CD8-positive, alpha-beta memory T cell (primary cell): ENCODE results near the gene MRPL14. TPM values are rescaled to one million over a fixed set of nuclear protein-coding genes. Genes with fewer than 3 reads are reported as not detected.

ENCODE experiments used
- CTCF ChIA-PET: fragments of 350-600 bp; sonication (Branson Sonifier 250); formaldehyde crosslinking; loops from one replicate; lab custom pipeline; 2021; ENCODE audit warnings: antibody characterized with exemption; lab: Charles Lee
- POLR2A ChIA-PET: fragments of 350-600 bp; sonication (Branson Sonifier 250); formaldehyde crosslinking; loops from one replicate; lab custom pipeline; 2021; ENCODE audit warnings: antibody characterized with exemption; lab: Charles Lee
- DNase-seq, 5 donors: peaks; one replicate each; pipeline versions ENCODE4 v3.0.0 to v3.0.0-alpha.2; 2020 to 2022; ENCODE audit warnings: mixed read lengths in 1 of 5
- H3K27ac ChIP-seq: one replicate; pipeline ENCODE4 v1.7.0; 2013; ENCODE audit warnings: low read depth, mild to moderate bottlenecking, low read length, moderate library complexity
- H3K27me3 ChIP-seq: 2 replicates; pipeline ENCODE4 v1.7.0; 2013; ENCODE audit warnings: low read length, mild to moderate bottlenecking; ENCODE audit not compliant: insufficient read depth, poor library complexity, severe bottlenecking
- H3K36me3 ChIP-seq: 2 replicates; pipeline ENCODE4 v1.7.0; 2013; ENCODE audit warnings: mild to moderate bottlenecking, low read length, moderate library complexity; ENCODE audit not compliant: insufficient read depth
- H3K4me1 ChIP-seq: 2 replicates; pipeline ENCODE4 v1.7.0; 2013; ENCODE audit warnings: mild to moderate bottlenecking, low read length, moderate library complexity; ENCODE audit not compliant: insufficient read depth
- H3K4me3 ChIP-seq: 2 replicates; pipeline ENCODE4 v1.7.0; 2013; ENCODE audit warnings: mild to moderate bottlenecking, low read length
- H3K9me3 ChIP-seq: 2 replicates; pipeline ENCODE4 v1.7.0; 2013; ENCODE audit warnings: mild to moderate bottlenecking, low read length
- H3K27ac Mint-ChIP-seq, 8 donors: one replicate each; pipeline ENCODE4 v1.8.0; 2020 to 2021; ENCODE audit warnings: mixed read lengths in 8 of 8, mild to moderate bottlenecking in 6 of 8, inconsistent platforms in 3 of 8, moderate library complexity in 3 of 8
- H3K27me3 Mint-ChIP-seq, 2 donors: one replicate each; pipeline ENCODE4 v1.8.0; 2020 to 2021; ENCODE audit warnings: mixed read lengths in 2 of 2, mild to moderate bottlenecking in 1 of 2, moderate library complexity in 1 of 2
- H3K36me3 Mint-ChIP-seq, 3 donors: one replicate each; pipeline ENCODE4 v1.8.0; 2020 to 2021; ENCODE audit warnings: mixed read lengths in 3 of 3, inconsistent platforms in 1 of 3, mild to moderate bottlenecking in 1 of 3
- H3K4me1 Mint-ChIP-seq, 3 donors: one replicate each; pipeline ENCODE4 v1.8.0; 2020 to 2021; ENCODE audit warnings: mixed read lengths in 3 of 3, inconsistent platforms in 1 of 3, mild to moderate bottlenecking in 1 of 3
- H3K4me3 Mint-ChIP-seq, 7 donors: one replicate each; pipeline ENCODE4 v1.8.0; 2020 to 2021; ENCODE audit warnings: mixed read lengths in 7 of 7, mild to moderate bottlenecking in 6 of 7, moderate library complexity in 4 of 7, inconsistent platforms in 2 of 7
- H3K9me3 Mint-ChIP-seq, 5 donors: one replicate each; pipeline ENCODE4 v1.8.0; 2020 to 2022; ENCODE audit warnings: mixed read lengths in 5 of 5, mild to moderate bottlenecking in 3 of 5, moderate library complexity in 2 of 5, inconsistent platforms in 1 of 5
- polyA plus RNA-seq: library from polyadenylated mRNA; unstranded; fragments of 300-500 nt; fragmentation: Illumina TruSeq; gene quantifications from one replicate; pipeline ENCODE4 v1.2.3, GENCODE V29; 2021
- total RNA-seq, 2 experiments: library from RNA; stranded (reverse); gene quantifications; one replicate each; pipeline ENCODE4 v1.2.3, GENCODE V29; 2021

MRPL14 gene
- total and polyA plus RNA-seq, 3 experiments from 2014 or later: 48.5 to 108 (median 48.7) TPM

GRCh38 chr6:44074813-44075646 is 52.2 kb downstream of the MRPL14 start:
- peak overlapping the region in 5 of 7 donors; percentile 14 to 87 (median 86) for H3K4me3 Mint-ChIP-seq
- H3K36me3 ChIP-seq: no peaks in the 10 kb centered on the region
- no peak overlapping the region for H3K4me3 ChIP-seq
- H3K4me1 ChIP-seq: peaks cover 17% of the 10 kb centered on the region
- no peaks in the 10 kb centered on the region for H3K9me3 ChIP-seq
- no peaks in the 10 kb centered on the region for H3K27me3 ChIP-seq
- H3K4me1 Mint-ChIP-seq: peaks cover 17 to 22% (median 18%) of the 10 kb centered on the region in 3 donors
- H3K27me3 Mint-ChIP-seq: peaks cover 12 to 15% of the 10 kb centered on the region in 2 donors
- DNase-seq: no peak
- POLR2A ChIA-PET: interaction anchor here (3.0 kb wide), 1 partner anchor 305 kb away, joined by 11 read pairs; the partner anchor contains the start of gene VEGFA
- H3K36me3 Mint-ChIP-seq: peaks cover 0 to 2% (median 0%) of the 10 kb centered on the region in 3 donors
- H3K9me3 Mint-ChIP-seq: no peaks in the 10 kb centered on the region
- CTCF ChIA-PET: interaction anchor here (1.0 to 4.9 kb wide), 18 partner anchors 10 to 408 kb away, joined by 3 to 65 read pairs (median 5); partner anchors contain the start of genes MRPS18A and VEGFA
- H3K27ac Mint-ChIP-seq: peak overlapping the region in 2 of 8 donors; percentile 7 to 21
- H3K27ac ChIP-seq: peak overlapping the region; percentile 88

- peak; percentile 44 to 78 (median 56) for DNase-seq
- Histone ChIP-seq H3K27me3 (no peaks in the 10 kb centered on the region), H3K4me1 (peaks cover 17% of the 10 kb centered on the region), H3K27ac (peak overlapping the region; percentile 88), H3K9me3 (no peaks in the 10 kb centered on the region), H3K4me3 (peak overlapping the region; percentile 46), H3K36me3 (no peaks in the 10 kb centered on the region)
- H3K36me3 Mint-ChIP-seq: peaks cover 0 to 2% (median 0%) of the 10 kb centered on the region in 3 donors
- peak overlapping the region in 4 of 8 donors; percentile 7 to 41 (median 24) for H3K27ac Mint-ChIP-seq
- ChIA-PET CTCF (interaction anchor here (0.9 to 4.9 kb wide), 17 partner anchors 9 to 404 kb away, joined by 3 to 65 read pairs (median 5); partner anchors contain the start of genes MRPS18A and VEGFA), POLR2A (interaction anchor here (0.6 to 3.0 kb wide), 2 partner anchors 304 to 1960 kb away, joined by 3 to 11 read pairs; partner anchors contain the start of gene VEGFA)
- H3K4me1 Mint-ChIP-seq: peaks cover 17 to 22% (median 18%) of the 10 kb centered on the region in 3 donors
- H3K9me3 Mint-ChIP-seq: no peaks in the 10 kb centered on the region
- peak overlapping the region; percentile 77 to 96 (median 86) for H3K4me3 Mint-ChIP-seq
- H3K27me3 Mint-ChIP-seq: peaks cover 12 to 15% of the 10 kb centered on the region in 2 donors
Measured at GRCh38 chr6:44074439-44074812, 52.8 kb downstream of the MRPL14 start.

GRCh38 chr6:44073612-44074438 is 53.4 kb downstream of the MRPL14 start:
- Mint-ChIP-seq H3K4me1 (peaks cover 17 to 22% (median 18%) of the 10 kb centered on the region in 3 donors), H3K27ac (peak overlapping the region in 7 of 8 donors; percentile 7 to 83 (median 37)), H3K4me3 (peak overlapping the region; percentile 77 to 96 (median 86)), H3K27me3 (peaks cover 12% of the 10 kb centered on the region in 2 donors), H3K9me3 (no peaks in the 10 kb centered on the region), H3K36me3 (peaks cover 0 to 2% (median 0%) of the 10 kb centered on the region in 3 donors)
- no peak for DNase-seq
- H3K36me3 ChIP-seq: no peaks in the 10 kb centered on the region
- H3K27ac ChIP-seq: peak overlapping the region; percentile 88
- H3K27me3 ChIP-seq: no peaks in the 10 kb centered on the region
- H3K4me3 ChIP-seq: peak overlapping the region; percentile 46
- ChIA-PET CTCF (interaction anchor here (0.7 to 4.9 kb wide), 15 partner anchors 9 to 403 kb away, joined by 3 to 65 read pairs (median 6); partner anchors contain the start of gene VEGFA), POLR2A (interaction anchor here (0.6 to 3.0 kb wide), 2 partner anchors 304 to 1961 kb away, joined by 3 to 11 read pairs; partner anchors contain the start of gene VEGFA)
- no peaks in the 10 kb centered on the region for H3K9me3 ChIP-seq
- H3K4me1 ChIP-seq: peaks cover 17% of the 10 kb centered on the region

- peak overlapping the region; percentile 81 for H3K27ac ChIP-seq
- no peaks in the 10 kb centered on the region for H3K27me3 ChIP-seq
Measured at GRCh38 chr6:44072959-44073611, 54.2 kb downstream of the MRPL14 start.

GRCh38 chr6:44072452-44072958 is 54.7 kb downstream of the MRPL14 start:
- Mint-ChIP-seq H3K27ac (peak overlapping the region in 4 of 8 donors; percentile 80 to 91 (median 86)), H3K36me3 (peaks cover 0 to 2% (median 0%) of the 10 kb centered on the region in 3 donors), H3K27me3 (peaks cover 8 to 10% of the 10 kb centered on the region in 2 donors), H3K4me1 (peaks cover 17 to 22% (median 18%) of the 10 kb centered on the region in 3 donors), H3K4me3 (peak overlapping the region; percentile 88 to 96 (median 95)), H3K9me3 (no peaks in the 10 kb centered on the region)
- DNase-seq: no peak
- Histone ChIP-seq H3K27ac (peak overlapping the region; percentile 81), H3K27me3 (no peaks in the 10 kb centered on the region), H3K4me1 (peaks cover 17% of the 10 kb centered on the region), H3K4me3 (peak overlapping the region; percentile 63), H3K9me3 (no peaks in the 10 kb centered on the region), H3K36me3 (no peaks in the 10 kb centered on the region)
- ChIA-PET CTCF (interaction anchor here (4.9 kb wide), 2 partner anchors 303 to 348 kb away, joined by 30 to 65 read pairs; partner anchors contain the start of gene VEGFA), POLR2A (no interaction called here)

More at GRCh38 chr6:44072959-44073611, 54.2 kb downstream of the MRPL14 start:
- H3K27me3 Mint-ChIP-seq: peaks cover 8 to 16% of the 10 kb centered on the region in 2 donors
- H3K27ac Mint-ChIP-seq: peak overlapping the region; percentile 18 to 91 (median 87)
- H3K4me3 Mint-ChIP-seq: peak overlapping the region; percentile 88 to 96 (median 95)
- peaks cover 0 to 2% (median 0%) of the 10 kb centered on the region in 3 donors for H3K36me3 Mint-ChIP-seq
- DNase-seq: peak; percentile 55 to 81 (median 68)
- peaks cover 17% of the 10 kb centered on the region for H3K4me1 ChIP-seq
- ChIA-PET POLR2A (interaction anchor here (3.0 kb wide), 1 partner anchor 303 kb away, joined by 11 read pairs; the partner anchor contains the start of gene VEGFA), CTCF (interaction anchor here (0.7 to 4.9 kb wide), 3 partner anchors 10 to 349 kb away, joined by 3 to 65 read pairs (median 30); partner anchors contain the start of gene VEGFA)
- H3K36me3 ChIP-seq: no peaks in the 10 kb centered on the region
- H3K4me1 Mint-ChIP-seq: peaks cover 17 to 22% (median 18%) of the 10 kb centered on the region in 3 donors
- no peaks in the 10 kb centered on the region for H3K9me3 Mint-ChIP-seq
- no peaks in the 10 kb centered on the region for H3K9me3 ChIP-seq
- peak overlapping the region; percentile 63 for H3K4me3 ChIP-seq

- H3K9me3 ChIP-seq: no peaks in the 10 kb centered on the region
- peaks cover 17% of the 10 kb centered on the region for H3K4me1 ChIP-seq
- Mint-ChIP-seq H3K4me3 (peak overlapping the region; percentile 54 to 96 (median 61)), H3K27ac (peak overlapping the region in 1 of 8 donors; percentile 84), H3K9me3 (no peaks in the 10 kb centered on the region), H3K36me3 (peaks cover 0 to 2% (median 0%) of the 10 kb centered on the region in 3 donors), H3K4me1 (peaks cover 17 to 22% (median 18%) of the 10 kb centered on the region in 3 donors), H3K27me3 (peaks cover 8 to 13% of the 10 kb centered on the region in 2 donors)
- POLR2A ChIA-PET: no interaction called here
- DNase-seq: no peak
- H3K27me3 ChIP-seq: no peaks in the 10 kb centered on the region
- no peak overlapping the region for H3K4me3 ChIP-seq
- peak overlapping the region; percentile 81 for H3K27ac ChIP-seq
- CTCF ChIA-PET: interaction anchor here (1.2 to 4.9 kb wide), 3 partner anchors 303 to 402 kb away, joined by 3 to 65 read pairs (median 30); partner anchors contain the start of gene VEGFA
- no peaks in the 10 kb centered on the region for H3K36me3 ChIP-seq
Measured at GRCh38 chr6:44071670-44072451, 55.4 kb downstream of the MRPL14 start.
